ENCODE results near the gene PSMD3. TPM values are rescaled to one million over a fixed set of nuclear protein-coding genes. Genes with fewer than 3 reads are reported as not detected.

Gene PSMD3
- total and polyA plus RNA-seq, 2 of the 4 experiments (the other 2 are of a cell fraction), result 123 to 155 TPM

GRCh38 chr17:39970157-39970692 is 10.4 kb upstream of the PSMD3 start:
- dilution Hi-C loops (cut with HindIII; ENCODE audit: low sequenced_read_pairs, unreplicated experiment) (no loop called here), intact Hi-C loops (cut with micrococcal nuclease) (no loop called here), in situ Hi-C loops (cut with MboI; ENCODE audit: low sequenced_read_pairs) (loop anchor here (10.0 kb wide), 1 partner anchor 195 kb away; no protein-coding TSS in a partner anchor)
- H4K5ac ChIP-seq (ENCODE audit: low read depth, low read length), result no peak overlapping the region
- H3K4ac ChIP-seq (ENCODE audit: low read depth, low read length), result no peak overlapping the region
- H3K14ac ChIP-seq (replicated peaks; ENCODE audit: low read depth, low read length), result no peak overlapping the region
- no peak for TF ChIP-seq MAFK (IDR thresholded peaks at IDR 0.05; ENCODE audit: low read depth, low read length)
- TF ChIP-seq MAZ (IDR thresholded peaks at IDR 0.05; ENCODE audit: borderline replicate concordance, low read depth, low read length), result no peak
- no peak for TF ChIP-seq BHLHE40 (IDR thresholded peaks at IDR 0.05; ENCODE audit: low read depth, low read length)
- TF ChIP-seq MXI1 (IDR thresholded peaks at IDR 0.05; ENCODE audit: borderline replicate concordance, low read depth, low read length), result no peak
- TF ChIP-seq SMC3 (IDR thresholded peaks at IDR 0.05; ENCODE audit: low read depth, low read length), result no peak
- no peak for TF ChIP-seq NFE2L2 (IDR thresholded peaks at IDR 0.05; ENCODE audit: low read depth, low read length)
- TF ChIP-seq CHD1 (IDR thresholded peaks at IDR 0.05; ENCODE audit: low read depth, low read length), result no peak
- no peak for TF ChIP-seq ELK1 (IDR thresholded peaks at IDR 0.05; ENCODE audit: borderline replicate concordance, low read depth, low read length)
- TF ChIP-seq RCOR1 (IDR thresholded peaks at IDR 0.05; ENCODE audit: insufficient replicate concordance, low read length), result no peak
- no peak for TF ChIP-seq FOS (IDR thresholded peaks at IDR 0.05; ENCODE audit: low read depth, low read length)
- TF ChIP-seq CTCF (conservative IDR thresholded peaks at IDR 0.05; ENCODE audit: low read depth, low read length), result no peak
- no peak for TF ChIP-seq CEBPB (IDR thresholded peaks at IDR 0.05; ENCODE audit: low read depth, low read length)
- no peak for TF ChIP-seq POLR2A (IDR thresholded peaks at IDR 0.05; ENCODE audit: low read depth, low read length)
- H2BK120ac ChIP-seq (ENCODE audit: low read depth, low read length), result no peak overlapping the region
- H3K4me3 ChIP-seq (ENCODE audit: insufficient read depth, low read depth, low read length), result no peak overlapping the region
- H3K4me1 ChIP-seq (ENCODE audit: control insufficient read depth, insufficient read depth, low read length), result no peaks in the 10 kb centered on the region
- H2BK5ac ChIP-seq (ENCODE audit: low read depth, low read length, poor library complexity, severe bottlenecking), result no peak overlapping the region
- H3K36me3 ChIP-seq (ENCODE audit: control insufficient read depth, insufficient read depth, low read length), result no peaks in the 10 kb centered on the region
- no peak for ATAC-seq (ENCODE audit: low read depth)
- no peak overlapping the region for H2AK9ac ChIP-seq (replicated peaks; ENCODE audit: low read depth, low read length, poor library complexity)
- H4K8ac ChIP-seq (ENCODE audit: low read depth in 2 of 2, low read length in 2 of 2), result no peak overlapping the region
- H2AFZ ChIP-seq (replicated peaks; ENCODE audit: low read length, poor library complexity), result no peak overlapping the region
- ChIA-PET CTCF (interaction anchor here (0.9 to 1.0 kb wide), 2 partner anchors 10 to 13 kb away, joined by 3 to 5 read pairs; no protein-coding TSS in a partner anchor), POLR2A (ENCODE audit: unreplicated experiment) (no interaction called here)
- no peak overlapping the region for H3K56ac ChIP-seq (ENCODE audit: extremely low read depth, insufficient read depth, low read length)
- no peaks in the 10 kb centered on the region for H4K20me1 ChIP-seq (ENCODE audit: insufficient read depth, low read length)
- H3K4me2 ChIP-seq (ENCODE audit: low read depth, low read length), result no peak overlapping the region
- no peak overlapping the region for H2BK20ac ChIP-seq (ENCODE audit: low read depth, low read length)
- H3K9me1 ChIP-seq (ENCODE audit: insufficient read depth, low read length), result no peaks in the 10 kb centered on the region
- H3K9ac ChIP-seq (ENCODE audit: low read depth, low read length), result no peak overlapping the region
- 33% methylated on average over 1 of the region's 7 CpGs; no CpG with 5 or more reads in 1 of the 2 experiments for WGBS, 2 experiments (ENCODE audit: extremely low coverage in 2 of 2, insufficient read length in 1 of 2)
- no peak overlapping the region for H3K18ac ChIP-seq (ENCODE audit: low read depth, low read length)
- H2BK15ac ChIP-seq (ENCODE audit: low read depth, low read length), result no peak overlapping the region; the same call in 2 of the 3 replicates
- no peak overlapping the region for H3K27ac ChIP-seq (ENCODE audit: insufficient read depth, low read length)
- H3K79me1 ChIP-seq (ENCODE audit: low read depth in 1 of 2, low read length in 2 of 2), result no peaks in the 10 kb centered on the region
- peaks cover 50% of the 10 kb centered on the region for H3K27me3 ChIP-seq (ENCODE audit: control insufficient read depth, insufficient read depth, low read length)
- no peak overlapping the region for H2AK5ac ChIP-seq (ENCODE audit: low read depth, low read length)
- H3K9me3 ChIP-seq (ENCODE audit: control insufficient read depth, insufficient read depth, low read length), result no peaks in the 10 kb centered on the region
- no peak overlapping the region for H4K91ac ChIP-seq (ENCODE audit: insufficient read depth, low read depth, low read length)
- no peak for DNase-seq
- H3K23ac ChIP-seq (ENCODE audit: low read depth, low read length), result no peak overlapping the region
- BruUV-seq (replicated peaks), result no TSS peak
